Stimulated activated CD8-positive, alpha-beta memory T cell treated with anti-CD3 and anti-CD28 coated beads, Interleukin-12 subunit alpha, Interleukin-12 subunit beta, amount 100 ng/mL, for 24 hours (primary cell): Measurements from ENCODE around the gene SUGP1.

ENCODE experiments used
- DNase-seq: peaks from one replicate; pipeline ENCODE4 v3.0.0-alpha.2; 2020; ENCODE audit errors: extremely low read depth

SUGP1 gene

DNA sequence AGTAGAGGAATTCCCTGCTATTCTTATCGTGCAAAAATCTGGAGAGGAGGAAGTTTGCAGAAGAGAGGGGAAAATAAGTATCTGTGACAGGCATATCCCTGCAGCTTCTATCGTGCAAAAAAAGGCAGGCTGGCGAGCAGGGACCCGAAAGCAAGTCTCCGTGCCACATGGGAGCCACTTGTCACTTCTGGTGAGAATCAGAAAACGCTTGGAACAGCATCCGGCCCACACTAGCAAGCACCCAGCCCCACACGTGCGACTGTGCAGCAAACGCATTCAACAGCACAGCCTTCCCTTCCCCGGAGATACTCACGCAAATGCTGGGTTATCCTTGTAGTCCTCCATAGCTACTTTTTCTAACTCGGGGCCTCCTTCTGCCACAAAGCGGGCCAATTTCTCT is 16.9 kb downstream of the SUGP1 start:
- no peak for DNase-seq

DNA sequence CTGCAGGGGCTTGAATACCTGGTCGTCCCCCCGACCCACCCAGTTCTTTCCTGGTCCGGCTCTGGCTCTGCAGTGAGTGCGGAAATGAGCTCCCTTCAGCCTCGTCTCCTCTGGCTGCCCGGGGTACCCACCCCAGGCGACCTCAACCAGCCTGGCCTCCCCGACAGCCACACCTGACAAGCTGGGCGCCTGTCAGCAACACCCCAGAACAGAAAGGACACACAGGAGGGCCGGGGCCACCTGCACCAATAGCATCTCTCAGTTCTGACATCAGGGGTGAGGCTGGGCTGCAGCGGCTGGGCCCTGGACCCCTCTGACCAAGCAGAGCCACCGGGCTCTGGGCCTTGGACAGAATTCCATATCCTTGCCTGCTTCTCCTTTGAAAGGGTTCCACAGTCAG is 19.7 kb downstream of the SUGP1 start:
- no peak for DNase-seq

DNA sequence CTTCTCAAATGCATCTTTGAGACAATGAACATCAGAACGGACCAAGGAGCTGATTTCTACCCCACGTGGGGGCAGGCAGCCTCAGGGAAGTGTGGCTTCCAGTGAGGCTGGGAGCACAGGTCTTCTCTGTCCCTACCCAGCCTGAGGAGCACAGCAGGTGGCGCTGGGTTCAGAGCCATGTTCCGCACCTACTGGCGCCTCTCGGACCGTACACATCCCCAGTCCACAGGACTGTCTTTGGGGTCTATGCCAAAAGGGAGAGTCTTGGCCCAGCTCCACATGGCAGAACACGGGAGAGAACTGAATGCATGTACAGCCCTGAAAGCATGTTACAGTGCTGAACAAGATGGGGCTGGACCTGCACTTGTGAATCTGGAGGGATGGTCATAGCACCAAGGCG is 22.6 kb downstream of the SUGP1 start:
- no peak for DNase-seq

DNA sequence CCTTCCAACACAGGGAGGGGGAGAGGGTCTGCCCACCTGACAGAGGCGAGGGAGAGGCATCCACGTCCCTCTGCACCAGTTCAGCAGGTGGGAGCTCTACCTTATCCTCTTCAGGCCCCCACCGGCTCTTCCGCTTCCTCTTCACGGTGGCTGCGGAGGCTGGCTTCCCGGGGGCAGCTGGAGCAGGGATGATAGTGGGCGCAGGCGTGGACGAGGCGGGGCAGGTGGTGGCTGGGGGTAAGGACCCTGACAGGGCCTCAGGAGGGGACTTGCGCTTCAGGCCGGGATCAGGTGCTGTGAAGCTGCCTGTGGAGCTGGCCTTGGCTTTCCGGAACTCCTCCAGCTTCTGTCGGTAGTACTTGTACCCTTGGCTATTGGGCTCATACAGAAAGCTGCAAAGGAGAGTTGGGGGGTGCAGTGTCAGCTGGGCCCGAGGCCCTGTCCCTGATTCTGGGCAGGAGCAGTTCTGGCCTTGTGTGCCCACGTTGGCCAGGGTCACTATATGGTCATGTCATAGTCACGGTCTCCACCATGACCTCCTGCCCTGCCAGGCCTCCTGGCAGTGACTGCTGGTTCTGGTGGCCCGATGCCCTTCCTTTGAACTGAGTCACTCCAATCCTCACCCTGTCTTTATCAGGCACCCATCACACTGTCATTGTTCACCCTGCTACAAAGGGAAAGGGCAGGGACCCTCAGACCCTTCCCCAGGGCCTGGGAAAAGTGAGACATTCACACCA is 23.2 kb downstream of the SUGP1 start:
- no peak for DNase-seq

DNA sequence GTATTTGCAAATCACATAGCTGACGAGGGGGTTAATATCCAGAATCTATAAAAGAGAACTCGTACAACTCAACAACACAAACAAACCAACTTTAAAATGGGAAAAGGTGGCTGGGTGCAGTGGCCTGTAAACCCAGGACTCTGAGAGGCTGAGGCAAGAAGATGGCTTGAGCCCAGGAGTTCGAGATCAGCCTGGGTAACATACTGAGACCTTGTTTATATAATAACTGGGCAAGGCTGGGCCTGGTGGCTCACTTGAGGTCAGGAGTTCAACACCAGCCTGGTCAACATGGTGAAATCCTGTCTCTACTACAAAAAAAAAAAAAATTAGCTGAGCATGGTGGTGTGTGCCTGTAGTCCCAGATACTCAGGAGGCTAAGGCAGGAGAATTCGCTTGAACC is 25.4 kb downstream of the SUGP1 start:
- DNase-seq: no peak

DNA sequence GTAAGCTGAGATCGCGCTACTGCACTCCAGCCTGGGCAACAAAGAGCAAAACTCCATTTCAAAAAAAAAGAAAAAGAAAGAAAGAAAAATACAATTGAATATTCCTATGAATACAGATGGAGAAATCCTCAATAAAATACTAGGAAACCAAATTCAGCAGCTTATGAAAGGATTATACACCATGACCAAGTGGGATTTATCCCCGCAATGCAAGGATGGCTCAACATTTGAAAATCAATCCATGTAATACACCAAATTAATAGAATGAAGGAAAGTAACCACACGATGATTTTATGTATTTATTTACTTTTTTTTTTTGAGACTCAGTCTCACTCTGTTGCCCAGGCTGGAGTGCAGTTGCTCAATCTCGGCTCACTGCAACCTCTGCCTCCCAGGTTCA is 27.7 kb downstream of the SUGP1 start:
- DNase-seq: no peak

DNA sequence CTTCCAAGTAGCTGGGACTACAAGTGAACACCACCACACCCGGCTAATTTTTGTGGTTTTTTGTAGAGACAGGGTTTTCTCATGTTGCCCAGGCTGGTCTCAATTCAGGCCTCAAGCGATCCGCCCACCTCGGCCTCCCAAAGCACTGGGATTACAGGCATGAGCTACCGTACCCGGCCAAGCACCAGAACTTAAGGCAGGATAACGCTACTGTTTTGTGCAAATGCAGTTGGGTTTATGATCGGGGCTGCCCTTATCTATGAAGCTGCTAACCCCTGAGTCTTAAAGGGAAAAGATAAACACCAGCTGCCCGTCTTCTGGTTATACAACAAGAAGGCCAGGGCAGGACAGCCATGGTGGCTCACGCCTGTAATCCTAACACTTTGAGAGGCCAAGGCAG is 34.6 kb downstream of the SUGP1 start:
- DNase-seq: no peak

DNA sequence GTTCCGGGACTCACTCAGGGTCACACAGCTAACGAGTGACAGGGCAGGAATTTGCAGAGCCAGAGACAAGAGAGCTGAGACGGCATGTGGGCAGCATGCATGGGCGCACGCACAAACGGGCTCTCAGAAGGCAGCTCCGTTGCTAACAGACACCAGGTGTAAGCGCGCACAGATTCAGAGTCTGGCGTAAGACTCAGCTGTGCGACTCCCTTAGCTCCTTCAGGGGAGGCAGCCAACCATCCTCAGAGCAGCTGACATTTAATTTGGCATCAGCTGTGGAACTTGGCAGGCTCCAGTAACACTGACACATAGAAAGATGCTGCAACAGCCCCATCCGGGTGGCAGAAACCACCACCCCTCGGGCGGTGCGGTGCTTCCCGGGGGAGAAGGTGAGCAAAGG is 39.7 kb downstream of the SUGP1 start:
- DNase-seq: no peak

DNA sequence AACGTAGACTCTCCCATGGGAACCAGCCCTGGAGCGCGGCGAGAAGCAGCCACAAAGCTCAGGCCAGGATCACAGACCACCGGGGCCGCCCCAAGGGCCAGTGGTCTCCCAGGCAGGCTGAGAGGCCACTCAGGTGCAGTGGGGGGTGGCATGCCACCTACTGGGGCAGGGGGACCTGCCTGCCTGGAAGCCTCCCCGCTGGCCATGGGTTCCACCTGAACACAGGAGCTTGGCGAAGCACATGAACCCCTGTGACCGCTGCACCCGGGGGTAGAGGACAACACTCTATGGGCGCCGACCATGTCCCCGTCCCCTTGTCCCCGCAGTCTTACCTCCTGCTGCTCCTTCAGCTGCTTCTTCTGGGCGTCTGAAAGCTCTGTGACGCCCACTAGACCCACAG is 40.5 kb downstream of the SUGP1 start:
- DNase-seq: no peak

DNA sequence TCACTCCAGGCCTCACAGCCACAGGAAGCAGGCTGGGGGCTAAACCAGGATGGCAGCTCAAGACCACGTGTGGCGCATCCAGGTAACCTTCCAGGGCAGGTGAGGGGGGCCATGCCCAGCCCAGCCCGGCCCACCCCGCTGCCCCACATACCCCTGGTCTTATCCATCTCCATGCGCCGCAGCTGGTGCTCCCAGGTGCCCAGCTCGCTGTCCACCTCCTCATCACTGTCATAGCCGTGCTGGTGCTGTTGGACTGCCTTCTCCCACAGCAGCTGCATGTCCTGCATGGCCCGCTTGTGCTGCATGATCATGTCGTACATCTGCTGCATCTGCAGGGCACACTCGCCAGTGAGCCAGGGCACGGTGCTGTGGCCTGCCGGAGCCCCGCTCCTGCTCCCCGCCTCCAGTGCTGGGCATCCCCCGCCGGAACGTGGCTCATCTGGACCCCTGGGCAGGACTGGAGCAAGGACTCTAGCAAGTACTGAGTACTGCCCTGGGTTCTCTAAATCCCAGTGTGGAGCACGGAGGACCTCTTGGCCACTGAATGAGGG is 41.2 kb downstream of the SUGP1 start:
- no peak for DNase-seq

DNA sequence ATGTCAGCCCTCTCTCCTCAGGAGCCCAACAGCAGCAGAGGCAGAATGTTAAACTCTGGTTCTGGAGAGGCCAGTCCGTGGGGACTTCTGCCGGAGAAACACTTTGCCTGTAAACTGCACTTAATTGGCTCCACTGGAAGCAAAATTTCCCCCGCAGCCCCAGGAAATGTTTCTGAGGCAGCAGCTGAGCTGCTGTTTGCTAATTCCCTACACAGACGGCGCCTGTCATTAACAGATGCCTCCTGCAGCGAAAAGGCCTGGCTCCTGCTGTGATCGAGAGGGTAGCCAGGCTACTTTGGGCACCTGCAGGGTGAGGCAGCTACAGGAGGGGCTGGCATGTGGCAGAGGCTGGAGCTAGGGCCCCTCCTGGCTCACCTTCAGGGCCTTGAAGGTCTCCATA is 42.0 kb downstream of the SUGP1 start:
- no peak for DNase-seq

DNA sequence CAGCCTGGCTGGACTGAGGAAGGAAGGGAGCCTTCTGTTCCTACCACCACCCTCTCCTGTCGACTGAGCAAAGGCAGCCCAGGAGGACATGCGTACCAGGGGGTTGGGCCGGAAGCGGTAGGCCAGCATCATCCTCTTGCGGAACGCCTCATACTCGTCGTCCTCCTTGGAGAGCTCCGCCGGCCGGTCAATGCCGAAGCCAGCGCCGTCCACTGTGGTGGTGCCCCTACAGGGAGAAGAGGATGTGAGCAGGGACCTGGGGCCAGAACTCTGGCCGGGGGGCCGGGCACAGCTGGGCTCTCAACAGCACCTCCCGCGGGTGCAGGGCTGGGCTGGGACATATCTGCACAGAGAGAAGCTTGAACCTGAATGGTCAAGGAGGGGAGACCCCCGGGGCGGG is 43.5 kb downstream of the SUGP1 start:
- no peak for DNase-seq

DNA sequence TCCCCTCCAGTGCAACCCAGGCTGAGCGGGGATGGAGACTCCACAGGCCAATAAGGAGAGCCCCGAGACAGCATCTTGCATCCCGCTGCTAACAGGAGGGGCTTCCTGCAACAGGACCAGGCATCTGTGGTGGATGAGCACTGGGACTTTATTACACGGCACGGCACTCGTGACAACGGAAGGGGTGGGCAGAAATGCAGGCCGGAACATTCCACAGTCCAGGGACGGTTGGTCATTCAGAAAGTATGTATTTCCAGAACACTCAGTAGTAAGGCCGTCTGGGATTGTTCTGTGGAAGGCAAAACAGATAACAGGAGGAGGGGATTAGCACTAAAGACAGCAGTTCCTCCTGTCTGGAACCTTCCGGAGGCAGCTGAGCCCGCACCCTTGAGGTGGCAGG is 43.9 kb downstream of the SUGP1 start:
- DNase-seq: no peak

DNA sequence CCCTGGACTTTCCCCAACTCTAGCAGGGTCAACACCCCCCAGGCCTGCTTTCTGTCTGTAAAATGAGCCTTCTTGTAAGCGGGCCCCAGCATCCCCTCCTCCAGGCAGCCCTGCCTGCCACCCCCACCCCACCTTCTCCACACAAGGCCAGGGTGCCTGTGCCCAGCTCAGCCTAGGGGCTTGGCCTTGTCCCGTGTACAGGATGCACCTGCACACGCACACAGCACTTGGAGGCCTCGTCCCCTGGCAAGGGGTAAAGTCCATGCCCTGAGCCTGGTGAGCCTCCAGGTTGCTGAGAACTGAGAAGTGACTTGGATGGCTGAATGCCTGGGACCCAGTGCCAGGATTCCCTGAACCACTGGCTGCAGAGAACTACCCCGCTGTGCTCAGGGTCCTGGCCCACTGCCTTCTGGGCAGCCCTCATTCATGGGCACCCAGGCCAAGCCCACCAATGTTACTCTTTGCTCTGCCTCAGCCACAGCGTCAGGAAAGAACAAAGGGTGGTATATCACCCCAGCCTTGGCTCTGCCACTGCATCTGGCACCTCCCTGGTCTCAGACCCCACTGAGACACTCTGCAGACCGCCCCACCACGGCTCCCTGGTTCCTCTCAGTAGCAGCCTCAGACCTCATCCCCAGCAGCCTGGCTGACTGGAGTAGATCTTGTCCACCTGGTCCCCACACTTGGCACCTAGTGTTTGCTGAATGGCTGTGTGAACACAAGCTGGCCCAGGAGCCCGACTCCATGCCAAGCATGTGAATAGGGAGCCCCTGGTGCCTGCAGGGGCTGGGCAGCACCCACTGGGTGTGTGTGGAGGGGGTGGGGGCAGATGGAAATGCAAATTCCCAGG is 45.4 kb downstream of the SUGP1 start:
- no peak for DNase-seq

DNA sequence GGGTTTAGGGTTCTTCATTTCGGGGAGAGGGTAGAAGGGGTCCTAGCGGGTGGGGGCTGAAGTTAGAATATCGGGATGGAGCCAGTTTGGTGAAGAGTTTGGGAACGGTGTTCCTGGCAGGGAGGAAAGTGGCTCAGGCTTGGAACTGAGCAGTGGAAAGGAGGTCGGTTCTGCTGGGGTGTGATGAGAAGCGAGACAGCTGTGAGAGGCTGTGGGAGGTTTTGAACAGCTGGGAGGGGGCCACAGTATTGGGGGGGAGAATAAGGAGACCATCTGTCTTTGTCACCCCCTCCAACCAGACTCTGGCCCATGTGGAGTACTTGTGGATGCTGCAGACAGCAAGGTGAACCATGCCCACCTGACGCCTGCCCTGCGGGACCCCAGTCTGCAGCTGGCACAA is 46.2 kb downstream of the SUGP1 start:
- DNase-seq: no peak

DNA sequence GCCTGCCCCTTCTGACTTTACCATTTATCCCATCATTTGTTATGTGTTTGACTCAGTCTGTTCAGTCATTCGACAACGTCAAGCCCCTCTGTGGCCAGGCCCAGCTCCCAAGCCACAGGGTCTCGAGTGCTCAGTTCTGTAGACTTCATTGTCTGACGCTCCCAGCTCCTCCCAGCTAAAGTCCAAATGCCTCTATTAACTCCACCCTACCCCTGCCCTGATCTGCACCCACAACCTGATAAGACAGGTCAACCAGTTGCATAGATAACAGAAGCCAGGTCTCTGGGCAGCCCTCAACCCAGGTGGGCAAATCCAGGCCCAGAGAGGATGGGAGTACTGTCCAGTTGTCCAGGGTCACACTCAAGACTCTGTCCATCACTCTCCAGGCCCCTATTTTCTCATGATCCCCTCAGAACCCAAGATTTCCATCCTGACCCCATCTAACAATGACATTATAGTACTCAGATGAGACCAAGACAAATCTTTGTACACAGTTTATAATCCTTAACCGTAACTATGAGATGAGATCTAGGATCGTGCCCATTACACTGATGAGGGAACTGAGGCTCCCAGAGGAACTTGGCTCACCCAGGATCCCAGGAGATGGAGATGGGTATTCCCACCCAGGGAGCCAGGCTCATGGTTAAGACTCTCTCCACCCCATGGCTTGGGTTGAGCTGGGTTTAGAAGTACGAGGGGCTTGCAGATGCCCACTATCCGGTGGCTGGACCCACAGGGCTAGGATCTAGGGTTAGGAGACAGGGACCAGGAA is 48.3 kb downstream of the SUGP1 start:
- DNase-seq: no peak

DNA sequence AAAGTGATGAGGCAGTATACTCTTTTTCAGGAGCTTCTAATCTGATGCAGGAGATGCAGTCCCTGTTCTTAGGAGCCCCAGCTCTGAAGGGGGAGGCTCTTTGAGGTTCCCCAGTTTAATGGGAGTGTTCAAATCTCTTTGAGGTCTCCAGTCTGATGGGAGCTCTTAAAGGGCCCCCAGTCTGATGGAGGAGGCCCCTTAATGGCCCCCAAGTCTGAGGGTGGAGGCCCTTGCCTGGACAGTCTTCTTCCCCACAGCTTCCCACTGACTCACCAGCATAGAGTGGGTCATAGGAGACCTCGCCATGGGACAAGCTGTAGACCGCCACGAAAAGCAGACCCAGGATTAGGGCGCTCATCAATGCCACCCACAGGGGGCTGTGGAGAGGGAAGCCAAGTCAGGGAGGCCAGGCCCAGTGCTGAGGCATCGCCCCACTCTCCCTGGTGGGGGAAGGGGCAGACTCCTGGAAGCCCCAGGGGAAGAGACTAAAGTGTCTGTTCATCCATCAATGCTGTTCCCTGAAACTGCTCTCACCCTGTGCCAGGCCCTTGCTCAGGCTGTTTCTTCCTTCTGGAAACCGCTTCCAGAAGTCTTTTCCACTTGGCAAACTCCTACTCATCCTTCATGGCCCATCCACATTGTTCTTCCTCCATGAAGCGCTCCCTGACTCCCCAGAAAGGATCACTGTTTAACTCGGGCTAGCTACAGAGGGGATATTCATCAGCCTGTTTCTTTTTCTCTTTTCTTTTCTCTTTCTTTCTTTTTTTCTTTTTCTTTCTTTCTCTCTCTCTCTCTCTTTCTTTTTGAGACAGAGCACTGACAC is 49.3 kb downstream of the SUGP1 start:
- DNase-seq: no peak

DNA sequence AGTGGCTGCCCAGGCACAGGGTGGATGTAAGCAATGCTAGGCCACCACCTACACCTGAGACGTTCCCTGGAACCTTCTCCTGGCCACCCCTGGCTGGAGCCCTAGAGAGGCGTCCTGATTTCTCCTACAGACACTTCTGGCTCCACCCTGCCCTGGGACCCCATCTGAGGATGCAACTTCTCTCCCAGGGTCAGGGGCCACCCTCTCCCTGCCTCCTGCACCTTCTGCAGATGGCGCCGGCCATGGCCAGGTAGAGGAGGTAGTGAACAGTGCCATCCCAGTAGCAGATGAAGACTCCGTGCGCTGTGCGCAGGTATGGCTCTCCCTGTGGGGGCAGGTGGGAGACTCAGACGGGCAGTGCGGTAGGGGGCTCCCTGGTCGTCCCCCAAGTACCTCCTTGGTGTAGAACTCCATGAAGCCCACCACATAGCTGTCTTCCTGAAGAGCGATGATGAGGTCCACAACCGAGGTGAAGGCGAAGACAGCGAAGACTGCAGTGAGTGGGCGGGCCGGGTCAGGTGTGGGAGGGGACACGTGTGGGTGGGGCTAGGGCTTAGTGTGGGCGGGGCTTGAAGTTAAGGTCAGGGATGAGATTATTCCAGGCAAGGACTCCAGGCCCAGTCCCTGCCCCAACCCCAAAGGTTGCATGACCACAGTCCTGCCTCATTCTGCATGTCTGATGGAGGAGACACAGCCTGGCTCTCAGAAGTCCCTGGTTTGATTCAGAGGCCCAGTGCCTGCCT is 50.2 kb downstream of the SUGP1 start:
- DNase-seq: no peak

DNA sequence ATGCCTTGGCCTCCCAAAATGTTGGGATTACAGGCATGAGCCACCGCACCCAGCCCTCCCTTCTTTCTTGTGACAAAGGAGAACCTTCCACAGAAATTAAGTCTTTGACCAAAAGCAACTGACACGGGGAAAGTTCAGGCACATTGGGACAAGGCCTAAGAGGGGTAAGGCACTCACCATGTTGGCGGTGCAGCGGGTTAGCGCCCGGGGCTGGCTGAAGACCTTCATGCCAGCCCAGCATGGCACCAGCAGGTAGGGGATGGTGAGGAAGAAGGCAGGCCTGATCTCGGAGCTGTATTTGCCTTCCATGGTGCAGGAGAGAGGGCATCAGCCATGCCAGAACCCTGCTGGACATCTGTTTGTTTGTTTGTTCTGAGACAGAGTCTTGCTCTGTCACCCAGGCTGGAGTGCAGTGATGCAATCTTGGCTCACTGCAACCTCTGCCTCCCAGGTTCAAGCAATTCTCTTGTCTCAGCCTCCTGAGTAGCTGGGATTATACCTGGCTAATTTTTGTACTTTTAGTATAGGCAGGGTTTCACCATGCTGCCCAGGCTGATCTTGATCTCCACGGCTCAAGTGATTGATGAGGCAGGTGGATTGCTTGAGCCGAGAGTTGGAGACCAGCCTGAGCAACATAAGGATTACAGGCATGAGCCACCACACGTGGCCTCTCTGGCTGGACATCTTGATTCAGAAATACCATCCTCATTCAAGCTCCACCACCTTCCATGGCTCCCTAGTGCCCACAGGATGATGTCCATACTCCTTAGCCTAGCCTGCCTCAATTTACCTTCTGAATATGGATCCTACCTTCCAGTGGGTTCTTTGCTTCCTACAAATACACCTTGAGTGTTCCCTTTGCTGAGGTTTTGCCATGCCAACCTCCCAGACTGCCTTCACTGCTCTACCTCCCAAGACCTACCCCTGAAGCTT is 51.6 kb downstream of the SUGP1 start:
- DNase-seq: no peak

DNA sequence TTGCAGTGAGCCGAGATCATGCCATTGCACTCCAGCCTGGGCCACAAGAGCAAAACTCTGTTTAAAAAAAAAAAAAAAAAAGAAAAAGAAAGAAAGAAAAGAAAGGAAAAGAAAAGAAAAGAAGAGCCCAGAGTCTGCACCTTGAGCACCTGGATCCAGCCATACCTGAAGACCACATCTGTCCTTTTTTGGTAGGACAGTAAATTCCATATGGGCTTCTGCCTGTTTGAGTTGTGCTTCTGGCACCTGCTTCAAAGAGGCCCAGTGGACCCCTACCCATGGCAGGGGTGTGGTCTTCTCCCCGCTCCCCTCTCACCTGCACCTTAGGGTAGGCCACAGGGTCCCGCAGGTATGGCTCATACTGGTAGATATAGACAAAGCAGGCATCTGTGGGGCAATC is 53.0 kb downstream of the SUGP1 start:
- DNase-seq: no peak
